H1 (cell line): ENCODE data around the gene ALDH1A3. TPM values are rescaled to one million over a fixed set of nuclear protein-coding genes. Genes with fewer than 3 reads are reported as not detected.

Source experiments
- CTCF ChIA-PET: fragments of 300-600 bp; sonication (Branson Sonifier 250); formaldehyde crosslinking; loops from one replicate; lab custom pipeline; 2021; ENCODE audit not compliant: partially characterized antibody; lab: Charles Lee
- POLR2A ChIA-PET: fragments of 300-600 bp; sonication (Branson Sonifier 250); formaldehyde crosslinking; loops from one replicate; lab custom pipeline; 2021; ENCODE audit warnings: inconsistent platforms; ENCODE audit not compliant: partially characterized antibody; lab: Charles Lee
- DNase-seq, 2 experiments: peaks; one replicate each; pipeline versions ENCODE4 v3.0.0 to v3.0.0-alpha.2; 2010 to 2022; ENCODE audit warnings: low spot score in 2 of 2, low read depth in 1 of 2, mixed read lengths in 1 of 2
- FAIRE-seq: peaks from 2 replicates; lab custom pipeline; 2011; peaks lifted over from hg19 to GRCh38; lab: Jason Lieb, UNC
- H2AFZ ChIP-seq: 2 replicates; pipeline ENCODE4 v1.8.1; 2012; ENCODE audit warnings: low read length, inconsistent platforms
- H2AK5ac ChIP-seq: 2 replicates; pipeline ENCODE4 v1.6.1; 2013; ENCODE audit warnings: low read depth, low read length
- H2BK120ac ChIP-seq: replicated peaks from 2 replicates; pipeline ENCODE3; 2013; ENCODE audit warnings: low read depth, low read length, inconsistent platforms
- H2BK12ac ChIP-seq: 2 replicates; pipeline ENCODE4 v1.6.1; 2013; ENCODE audit warnings: low read depth, low read length
- H2BK15ac ChIP-seq: 2 replicates; pipeline ENCODE4 v1.6.1; 2013; ENCODE audit warnings: low read length
- H2BK20ac ChIP-seq: 2 replicates; pipeline ENCODE4 v1.6.1; 2013; ENCODE audit warnings: low read length
- H2BK5ac ChIP-seq: 2 replicates; pipeline ENCODE4 v1.6.1; 2013; ENCODE audit warnings: low read depth, low read length
- H3K14ac ChIP-seq: 2 replicates; pipeline ENCODE4 v1.6.1; 2013; ENCODE audit warnings: inconsistent platforms; ENCODE audit not compliant: insufficient read length
- H3K18ac ChIP-seq: 2 replicates; pipeline ENCODE4 v1.6.1; 2013; ENCODE audit warnings: low read length; ENCODE audit errors: extremely low read depth
- H3K23ac ChIP-seq: 2 replicates; pipeline ENCODE4 v1.6.1; 2013; ENCODE audit warnings: inconsistent platforms; ENCODE audit not compliant: insufficient read length
- H3K23me2 ChIP-seq: 2 replicates; pipeline ENCODE4 v1.6.1; 2013; ENCODE audit warnings: low read depth, low read length
- H3K27ac ChIP-seq: 2 replicates; pipeline ENCODE4 v1.6.1; 2011; ENCODE audit warnings: low read depth, low read length, inconsistent platforms
- H3K27me3 ChIP-seq, 4 experiments: replicated peaks in 1 of 4; 1 replicate in 1 of 4; 2 replicates in 3 of 4; pipeline versions ENCODE4 v1.6.1 to v1.8.1; 2011 to 2013; ENCODE audit warnings: low read length in 3 of 4, mild to moderate bottlenecking in 3 of 4, inconsistent platforms in 2 of 4, mixed read lengths in 2 of 4, moderate library complexity in 1 of 4; ENCODE audit not compliant: control insufficient read depth in 3 of 4, insufficient read depth in 3 of 4; ENCODE audit errors: extremely low read depth in 1 of 4
- H3K36me3 ChIP-seq, 4 experiments: 2 replicates each; pipeline versions ENCODE4 v1.6.1 to v1.8.1; 2011 to 2013; ENCODE audit warnings: mild to moderate bottlenecking in 4 of 4, low read length in 3 of 4, moderate library complexity in 2 of 4, control low read depth in 1 of 4, inconsistent platforms in 1 of 4; ENCODE audit not compliant: insufficient read depth in 4 of 4, control insufficient read depth in 2 of 4
- H3K4ac ChIP-seq: replicated peaks from 2 replicates; pipeline ENCODE3; 2013; ENCODE audit warnings: low read length, low read depth, mixed read lengths, inconsistent platforms; ENCODE audit not compliant: insufficient read length
- H3K4me1 ChIP-seq, 4 experiments: replicated peaks in 1 of 4; 1 replicate in 1 of 4; 2 replicates in 3 of 4; pipeline versions ENCODE4 v1.6.1 to v1.8.1; 2011 to 2013; ENCODE audit warnings: low read length in 3 of 4, inconsistent platforms in 2 of 4, mixed read lengths in 1 of 4; ENCODE audit not compliant: insufficient read depth in 4 of 4, control insufficient read depth in 3 of 4
- H3K4me2 ChIP-seq, 2 experiments: 2 replicates each; pipeline versions ENCODE4 v1.6.1 to v1.8.1; 2011 to 2013; ENCODE audit warnings: low read depth in 2 of 2, low read length in 2 of 2, control low read depth in 1 of 2, inconsistent platforms in 1 of 2, mild to moderate bottlenecking in 1 of 2; ENCODE audit not compliant: insufficient read depth in 1 of 2
- H3K4me3 ChIP-seq, 4 experiments: fragments of 200-600, 300-600 bp in 1 of 4; sonication (generic), shearing (Covaris generic), sonication (Bioruptor Twin) in 1 of 4; 2 replicates each; pipeline versions ENCODE4 v1.5.1 to v1.8.1; 2011 to 2016; ENCODE audit warnings: low read length in 4 of 4, low read depth in 3 of 4, control low read depth in 2 of 4, inconsistent platforms in 2 of 4, mild to moderate bottlenecking in 2 of 4, mixed read lengths in 1 of 4, moderate library complexity in 1 of 4; ENCODE audit not compliant: insufficient read depth in 2 of 4; ENCODE audit errors: extremely low read depth in 1 of 4
- H3K56ac ChIP-seq: replicated peaks from 2 replicates; pipeline ENCODE3; 2013; ENCODE audit warnings: low read depth, mild to moderate bottlenecking, mixed read lengths, low read length, inconsistent platforms; ENCODE audit not compliant: insufficient read length
- H3K79me1 ChIP-seq: 2 replicates; pipeline ENCODE4 v1.6.1; 2013; ENCODE audit warnings: low read depth, low read length, control low read depth
- H3K79me2 ChIP-seq, 2 experiments: 2 replicates each; pipeline versions ENCODE4 v1.6.1 to v1.8.1; 2012 to 2013; ENCODE audit warnings: low read length in 2 of 2, mild to moderate bottlenecking in 2 of 2, inconsistent platforms in 1 of 2; ENCODE audit not compliant: insufficient read depth in 2 of 2, control insufficient read depth in 1 of 2
- H3K9ac ChIP-seq, 4 experiments: replicated peaks in 1 of 4; 1 replicate in 1 of 4; 2 replicates in 3 of 4; pipeline versions ENCODE4 v1.6.1 to v1.8.1; 2011 to 2013; ENCODE audit warnings: low read depth in 3 of 4, low read length in 3 of 4, control low read depth in 2 of 4, mild to moderate bottlenecking in 2 of 4, moderate library complexity in 2 of 4, inconsistent platforms in 1 of 4; ENCODE audit errors: extremely low read depth in 1 of 4
- H3K9me3 ChIP-seq, 2 experiments: 2 replicates each; pipeline versions ENCODE4 v1.6.1 to v1.8.1; 2012 to 2013; ENCODE audit warnings: mild to moderate bottlenecking in 2 of 2, moderate library complexity in 2 of 2, control low read depth in 1 of 2, inconsistent platforms in 1 of 2, low read depth in 1 of 2, low read length in 1 of 2, mixed read lengths in 1 of 2; ENCODE audit not compliant: insufficient read depth in 2 of 2
- H4K20me1 ChIP-seq, 2 experiments: replicated peaks in 1 of 2; 2 replicates each; pipeline versions ENCODE3 to v1.8.1; 2011 to 2013; ENCODE audit warnings: inconsistent platforms in 2 of 2, low read length in 2 of 2, mild to moderate bottlenecking in 1 of 2; ENCODE audit not compliant: insufficient read depth in 2 of 2, control insufficient read depth in 1 of 2
- H4K5ac ChIP-seq: 2 replicates; pipeline ENCODE4 v1.6.1; 2013; ENCODE audit warnings: low read length, low read depth, mixed read lengths, inconsistent platforms; ENCODE audit not compliant: insufficient read length
- H4K8ac ChIP-seq: 2 replicates; pipeline ENCODE4 v1.8.0; 2013; ENCODE audit warnings: mild to moderate bottlenecking, moderate library complexity, low read length, inconsistent platforms; ENCODE audit not compliant: insufficient read depth; ENCODE audit errors: extremely low read depth
- H4K91ac ChIP-seq: replicated peaks from 2 replicates; pipeline ENCODE3; 2013; ENCODE audit warnings: low read length, mixed read lengths, inconsistent platforms; ENCODE audit not compliant: insufficient read length
- CHD1 ChIP-seq: IDR thresholded peaks from 2 replicates; pipeline ENCODE4 v1.6.1; 2012; ENCODE audit warnings: low read depth, low read length, improper control_type of control experiment
- HDAC6 ChIP-seq: IDR thresholded peaks from one replicate; pipeline ENCODE4 v1.7.1; 2012; ENCODE audit warnings: low read depth, mild to moderate bottlenecking, inconsistent platforms, low read length, moderate library complexity
- RAD21 ChIP-seq, 2 experiments: IDR thresholded peaks in 1 of 2; conservative IDR thresholded peaks in 1 of 2; 2 replicates each; pipeline ENCODE4 v1.6.1; 2011; ENCODE audit warnings: low read depth in 2 of 2, low read length in 2 of 2, improper control_type of control experiment in 1 of 2, inconsistent platforms in 1 of 2, mild to moderate bottlenecking in 1 of 2, moderate library complexity in 1 of 2
- TAF7 ChIP-seq: optimal IDR thresholded peaks from 2 replicates; pipeline ENCODE3; 2011; ENCODE audit warnings: low read depth, mild to moderate bottlenecking, inconsistent platforms, low read length, moderate library complexity, borderline replicate concordance
- TEAD4 ChIP-seq: IDR thresholded peaks from 2 replicates; pipeline ENCODE4 v1.6.1; 2012; ENCODE audit warnings: low read depth, low read length, inconsistent platforms, mixed read lengths
- USF2 ChIP-seq: IDR thresholded peaks from 2 replicates; pipeline ENCODE4 v1.6.1; 2011; ENCODE audit warnings: low read length, improper control_type of control experiment
- WGBS, 2 experiments: shearing (Covaris generic) in 1 of 2; methylation state at CpG; one replicate each; pipeline versions ENCODE4 v1.1.6 to v1.1.7; 2013 to 2015; ENCODE audit warnings: low lambda C conversion rate in 2 of 2, mixed read lengths in 2 of 2, inconsistent platforms in 1 of 2, low coverage in 1 of 2, missing lambda C conversion rate in 1 of 2; ENCODE audit not compliant: insufficient replicate concordance in 2 of 2, insufficient coverage in 1 of 2, insufficient read length in 1 of 2; ENCODE audit errors: extremely low coverage in 1 of 2, missing lambda C conversion rate in 1 of 2; 5-methylcytosine and 5-hydroxymethylcytosine counted together
- polyA plus RNA-seq, 7 experiments: library from polyadenylated mRNA; depleted of rRNA in 3 of 7; stranded (reverse) in 5 of 7; unstranded in 2 of 7; fragments of >200 nt in 5 of 7; fragments of 200-250 nt in 2 of 7; gene quantifications; 1 replicate in 5 of 7; 2 replicates in 1 of 7; 4 replicates in 1 of 7; pipeline versions ENCODE4 v1.2.1 to v1.2.3, GENCODE V29; 2011 to 2013; ENCODE audit warnings: missing spikeins in 2 of 7, mixed read lengths in 2 of 7
- total RNA-seq: library from RNA; stranded (reverse); fragmentation: NEBNext Ultra II Directional; extraction: Animal tissue kit (Norgen Biotek cat#: 25700); gene quantifications from 2 replicates; pipeline ENCODE4 v1.2.1, GENCODE V29; 2021

The ALDH1A3 gene
- total and polyA plus RNA-seq, 2 of the 8 experiments (the other 6 are each of a cell fraction or from before 2014, with no cell fraction given), result 2.2 to 5.5 TPM

- H3K23ac ChIP-seq, result no peak overlapping the region
- FAIRE-seq, result no peak
Observed at GRCh38 chr15:100832149-100832942, 47.3 kb upstream of the ALDH1A3 start.

More at GRCh38 chr15:100832149-100832942, 47.3 kb upstream of the ALDH1A3 start:
- no peak overlapping the region for H2BK120ac ChIP-seq
- no peak overlapping the region for H3K4me2 ChIP-seq
- H3K27me3 ChIP-seq, result no peaks in the 10 kb centered on the region
- no peak for DNase-seq
- H3K27ac ChIP-seq, result no peak overlapping the region
- no peak overlapping the region for H3K9ac ChIP-seq
- H3K23me2 ChIP-seq, result no peaks in the 10 kb centered on the region
- no peaks in the 10 kb centered on the region for H3K79me1 ChIP-seq
- no peak overlapping the region for H3K14ac ChIP-seq
- H3K9me3 ChIP-seq, result peaks cover 0 to 4% of the 10 kb centered on the region in 2 experiments; a peak in 1 of 4 replicates
- no peak overlapping the region for H2AFZ ChIP-seq
- no peak overlapping the region for H2AK5ac ChIP-seq
- POLR2A ChIA-PET, result no interaction called here
- H4K20me1 ChIP-seq, result no peaks in the 10 kb centered on the region
- H4K5ac ChIP-seq, result no peak overlapping the region
- H3K79me2 ChIP-seq, result no peaks in the 10 kb centered on the region
- H3K4me3 ChIP-seq, result no peak overlapping the region
- H3K56ac ChIP-seq, result no peak overlapping the region
- H3K4ac ChIP-seq, result no peak overlapping the region
- H3K4me1 ChIP-seq, result no peaks in the 10 kb centered on the region
- H4K91ac ChIP-seq, result no peak overlapping the region
- H4K8ac ChIP-seq, result no peak overlapping the region
- no peak overlapping the region for H2BK15ac ChIP-seq
- H2BK20ac ChIP-seq, result no peak overlapping the region
- H3K18ac ChIP-seq, result no peak overlapping the region
- CTCF ChIA-PET, result interaction anchor here (1.1 to 1.2 kb wide), 3 partner anchors 21 to 44 kb away, joined by 3 read pairs; no protein-coding TSS in a partner anchor
- H3K36me3 ChIP-seq, result no peaks in the 10 kb centered on the region
- no peak overlapping the region for H2BK12ac ChIP-seq
- TF ChIP-seq HDAC6 (no peak), TEAD4 (no peak), RAD21 (IDR thresholded peaks at IDR 0.05 in 1 of 2, conservative IDR thresholded peaks at IDR 0.05 in 1 of 2; ENCODE audit: low read depth in 2 of 2, low read length in 2 of 2) (no peak), USF2 (no peak), CHD1 (no peak), TAF7 (no peak)
- 86% methylated on average over 9 of the region's 9 CpGs; no CpG with 5 or more reads in 1 of the 2 experiments for WGBS, 2 experiments
- no peak overlapping the region for H2BK5ac ChIP-seq
